GM19193 (cell line): ENCODE measurements around the gene RAB11A.

Source experiments
- POLR2A ChIP-seq: IDR thresholded peaks from 4 replicates; pipeline ENCODE4 v1.6.1; 2011; ENCODE audit not compliant: insufficient read depth, insufficient read length; ENCODE audit errors: extremely low read depth

Gene RAB11A

GRCh38 chr15:65935391-65935790 lies 66.1 kb downstream of the RAB11A start:
- no peak for TF ChIP-seq POLR2A

- TF ChIP-seq POLR2A = no peak
These were observed 67.0 kb downstream of the RAB11A start for GRCh38 chr15:65936282-65936681.

GRCh38 chr15:65937054-65937453 lies 67.8 kb downstream of the RAB11A start:
- no peak for TF ChIP-seq POLR2A

GRCh38 chr15:65937476-65937875 lies 68.2 kb downstream of the RAB11A start:
- no peak for TF ChIP-seq POLR2A

- no peak for TF ChIP-seq POLR2A
These were observed 69.3 kb downstream of the RAB11A start for GRCh38 chr15:65938604-65939003.

- no peak for TF ChIP-seq POLR2A
These were observed 70.8 kb downstream of the RAB11A start for GRCh38 chr15:65939901-65940617.

GRCh38 chr15:65940618-65940909 lies 71.3 kb downstream of the RAB11A start:
- TF ChIP-seq POLR2A = no peak
